ENCODE data around the gene ZNF236. TPM values are rescaled to one million over a fixed set of nuclear protein-coding genes. Genes with fewer than 3 reads are reported as not detected.

ZNF236 gene
- total RNA-seq (2022; extraction: Qiagen RNA extraction): 2.1 to 2.7 TPM (median 2.6 TPM) in 5 replicates

DNA sequence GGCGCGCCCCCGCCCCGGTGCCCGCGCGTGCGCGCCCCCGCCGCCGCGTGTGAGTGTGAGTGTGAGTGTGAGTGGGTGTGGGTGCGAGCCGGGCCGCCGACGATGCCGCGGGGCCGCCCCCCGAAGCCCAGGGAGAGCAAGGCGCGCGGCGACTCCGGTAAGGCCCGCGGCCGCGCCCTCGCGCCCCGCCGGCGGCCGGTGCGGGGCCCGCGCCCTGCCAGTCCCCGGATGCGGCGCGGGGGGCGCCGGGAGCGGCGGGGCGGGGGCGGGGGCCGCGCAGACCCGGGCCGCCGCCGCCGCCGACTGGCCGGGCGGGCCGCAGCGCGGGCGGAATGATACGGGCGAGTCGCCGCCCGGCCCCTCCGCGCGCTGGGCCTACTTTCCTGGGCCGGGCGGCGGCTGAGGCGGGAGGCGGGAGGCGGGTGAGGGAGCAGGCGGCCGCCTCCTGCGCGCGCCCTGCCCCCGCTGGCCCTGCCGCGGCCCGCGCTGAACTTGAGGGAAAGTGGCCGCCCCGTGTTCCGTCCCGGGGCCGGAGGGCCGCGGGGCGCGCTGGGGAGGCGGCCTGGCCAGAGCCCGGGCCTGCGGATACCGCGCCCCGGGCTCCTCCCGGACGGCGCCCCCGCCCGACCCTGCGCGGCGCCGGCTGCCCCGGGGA, at the start of gene ZNF236:
Gene ZNF236, plus strand, starts transcription at position 52 of the 655 bp plus-strand sequence. Its CDS starts 51 bp downstream, at position 103.

Data from A549 treated with AZD2906 at 1 μM for 4 hours (cell line).